B cell (primary cell): ENCODE data around the gene MOK. TPM values are rescaled to one million over a fixed set of nuclear protein-coding genes. Genes with fewer than 3 reads are reported as not detected.
"Not testable (repeated sequence)": the region's sequence is repeated elsewhere in the genome, so short reads cannot be mapped to it uniquely, and the experiment has no call there.

Experiments
- ATAC-seq: fragments of 200-7000 bp; cut with Tn5 transposase; one replicate; pipeline ENCODE4 v1.10.0; 2021; ENCODE audit warnings: low read depth, mild to moderate bottlenecking, moderate number of reproducible peaks, moderate library complexity
- CTCF ChIA-PET: fragments of 350-600 bp; sonication (Branson Sonifier 250); formaldehyde crosslinking; loops from one replicate; lab custom pipeline; 2021; ENCODE audit warnings: antibody characterized with exemption, inconsistent platforms; lab: Charles Lee
- POLR2A ChIA-PET: fragments of 350-600 bp; sonication (Branson Sonifier 250); formaldehyde crosslinking; loops from one replicate; lab custom pipeline; 2021; ENCODE audit warnings: antibody characterized with exemption; lab: Charles Lee
- DNase-seq: peaks from one replicate; pipeline ENCODE4 v3.0.0; 2013
- H2AFZ ChIP-seq: 2 replicates; pipeline ENCODE4 v1.6.1; 2012; ENCODE audit warnings: mild to moderate bottlenecking, low read depth, low read length; ENCODE audit not compliant: insufficient read depth, poor library complexity, severe bottlenecking
- H3K27ac ChIP-seq, 2 donors: 1 replicate in 1 of 2; 2 replicates in 1 of 2; pipeline ENCODE4 v1.5.1; 2012 to 2013; ENCODE audit warnings: low read length in 2 of 2, mild to moderate bottlenecking in 2 of 2, moderate library complexity in 1 of 2
- H3K27me3 ChIP-seq, 4 experiments: fragments of 200-600 bp in 1 of 4; sonication (generic) in 1 of 4; replicated peaks in 1 of 4; 1 replicate in 2 of 4; 2 replicates in 2 of 4; pipeline versions ENCODE4 v1.6.1 to v1.7.0; 2013 to 2016; ENCODE audit warnings: low read length in 3 of 4, mild to moderate bottlenecking in 2 of 4, mixed read lengths in 1 of 4, moderate library complexity in 1 of 4; ENCODE audit not compliant: insufficient read depth in 4 of 4, control insufficient read depth in 3 of 4; ENCODE audit errors: control extremely low read depth in 1 of 4
- H3K36me3 ChIP-seq, 2 experiments: replicated peaks in 1 of 2; 1 replicate in 1 of 2; 2 replicates in 1 of 2; pipeline versions ENCODE4 v1.6.1 to v1.7.1; 2013; ENCODE audit warnings: low read length in 1 of 2; ENCODE audit not compliant: insufficient read depth in 2 of 2, control insufficient read depth in 1 of 2; ENCODE audit errors: control extremely low read depth in 1 of 2, extremely low read depth in 1 of 2
- H3K4me1 ChIP-seq, 2 donors: fragments of 200-600 bp in 1 of 2; sonication (generic) in 1 of 2; 1 replicate in 1 of 2; 2 replicates in 1 of 2; pipeline versions ENCODE4 v1.5.1 to v1.6.1; 2013 to 2017; ENCODE audit warnings: low read length in 2 of 2; ENCODE audit not compliant: control insufficient read depth in 2 of 2, insufficient read depth in 2 of 2
- H3K4me2 ChIP-seq: replicated peaks from 2 replicates; pipeline ENCODE3; 2012; ENCODE audit warnings: mild to moderate bottlenecking, low read depth, low read length; ENCODE audit not compliant: poor library complexity, severe bottlenecking
- H3K4me3 ChIP-seq, 5 experiments: fragments of 200-600 bp in 1 of 5; sonication (generic) in 1 of 5; 1 replicate in 3 of 5; 2 replicates in 2 of 5; pipeline versions ENCODE4 v1.5.1 to v1.7.0; 2011 to 2016; ENCODE audit warnings: low read length in 4 of 5, mild to moderate bottlenecking in 4 of 5, low read depth in 2 of 5, control low read depth in 1 of 5, moderate library complexity in 1 of 5; ENCODE audit not compliant: insufficient read depth in 1 of 5; ENCODE audit errors: control extremely low read depth in 1 of 5, extremely low read depth in 1 of 5
- H3K79me2 ChIP-seq: fragments of 200-600 bp; sonication (generic); one replicate; pipeline ENCODE4 v1.6.0; 2016; ENCODE audit warnings: low read length; ENCODE audit not compliant: control insufficient read depth, insufficient read depth
- H3K9ac ChIP-seq: fragments of 200-600 bp; sonication (generic); 2 replicates; pipeline ENCODE4 v1.6.1; 2017; ENCODE audit warnings: mild to moderate bottlenecking, low read length, moderate library complexity
- H3K9me3 ChIP-seq, 3 donors: one replicate each; pipeline versions ENCODE4 v1.6.1 to v1.7.1; 2013; ENCODE audit warnings: low read length in 2 of 3; ENCODE audit not compliant: control insufficient read depth in 2 of 3, insufficient read depth in 1 of 3; ENCODE audit errors: control extremely low read depth in 1 of 3
- H4K20me1 ChIP-seq: 2 replicates; pipeline ENCODE4 v1.6.0; 2012; ENCODE audit warnings: mild to moderate bottlenecking, low read length; ENCODE audit not compliant: insufficient read depth, control insufficient read depth, poor library complexity, severe bottlenecking
- H3K27ac Mint-ChIP-seq: one replicate; pipeline ENCODE4 v1.8.0; 2021; ENCODE audit warnings: mixed read lengths
- H3K27me3 Mint-ChIP-seq: one replicate; pipeline ENCODE4 v1.8.0; 2021; ENCODE audit warnings: mixed read lengths
- H3K4me1 Mint-ChIP-seq: one replicate; pipeline ENCODE4 v1.8.0; 2021; ENCODE audit warnings: mixed read lengths
- H3K4me3 Mint-ChIP-seq: one replicate; pipeline ENCODE4 v1.8.0; 2021; ENCODE audit warnings: mixed read lengths
- H3K9me3 Mint-ChIP-seq: one replicate; pipeline ENCODE4 v1.8.0; 2022; ENCODE audit warnings: mixed read lengths; ENCODE audit not compliant: insufficient read depth
- EZH2 ChIP-seq: IDR thresholded peaks from 2 replicates; pipeline ENCODE4 v1.6.1; 2012; ENCODE audit warnings: borderline replicate concordance, low read depth, mild to moderate bottlenecking, moderate library complexity, low read length; ENCODE audit not compliant: insufficient read depth, poor library complexity, severe bottlenecking
- WGBS: methylation state at CpG from one replicate; pipeline ENCODE4 v1.1.5; 2013; ENCODE audit warnings: missing lambda C conversion rate; ENCODE audit not compliant: insufficient coverage; 5-methylcytosine and 5-hydroxymethylcytosine counted together
- intact Hi-C: fragments of 100-400 bp; cut with micrococcal nuclease; formaldehyde crosslinking; loops from one replicate; pipeline ENCODE4 v1.10.0; 2022
- polyA plus RNA-seq: library from polyadenylated mRNA; depleted of rRNA; stranded (reverse); fragments of >200 nt; gene quantifications from 2 replicates; pipeline ENCODE4 v1.2.3, GENCODE V29; 2012
- total RNA-seq, 2 donors: library from RNA; stranded (reverse); fragments of 120-200 nt in 1 of 2; gene quantifications; 1 replicate in 1 of 2; 2 replicates in 1 of 2; pipeline versions ENCODE4 v1.2.3 to v1.2.4, GENCODE V29; 2013 to 2022
- TF ChIP-seq, protein P1 (sequence below): fragments of 200-600 bp; IDR thresholded peaks from one replicate; pipeline ENCODE4 v1.8.0; 2022; ENCODE audit warnings: antibody characterized with exemption, mild to moderate bottlenecking

The MOK gene
- total and polyA plus RNA-seq, 2 donors (not counting 1 experiment from before 2014, with no cell fraction given): 1.2 to 3.0 TPM

DNA sequence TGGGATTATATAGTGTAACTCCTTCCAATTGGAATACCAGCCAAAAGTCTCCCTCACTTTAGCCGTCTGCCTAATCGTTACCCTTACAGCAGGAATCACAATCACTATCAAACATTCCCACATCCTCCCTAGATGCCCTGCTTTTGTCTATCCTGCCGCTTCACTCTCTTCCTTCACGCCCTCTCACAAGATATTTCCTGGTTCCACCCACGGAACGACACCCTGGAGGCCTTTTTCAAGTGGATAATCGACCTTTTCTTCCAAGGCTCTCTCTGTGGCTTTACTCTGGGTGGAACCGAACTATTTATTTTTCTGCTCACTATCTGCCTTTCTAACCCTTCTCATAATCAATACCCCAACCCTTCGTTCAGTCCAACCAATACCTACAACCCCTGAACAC, 58.9 kb downstream of the MOK start:
- no peaks in the 10 kb centered on the region for H3K4me1 Mint-ChIP-seq
- Histone ChIP-seq H4K20me1 (no peaks in the 10 kb centered on the region), H3K27ac (no peak overlapping the region), H2AFZ (no peak overlapping the region), H3K9ac (no peak overlapping the region), H3K79me2 (no peaks in the 10 kb centered on the region), H3K4me1 (no peaks in the 10 kb centered on the region), H3K9me3 (peaks cover 0 to 6% (median 0%) of the 10 kb centered on the region in 3 donors), H3K27me3 (no peaks in the 10 kb centered on the region), H3K4me2 (no peak overlapping the region), H3K4me3 (no peak overlapping the region), H3K36me3 (no peaks in the 10 kb centered on the region)
- H3K27ac Mint-ChIP-seq: no peak overlapping the region
- ChIA-PET POLR2A (no interaction called here), CTCF (no interaction called here)
- H3K9me3 Mint-ChIP-seq: no peaks in the 10 kb centered on the region
- H3K4me3 Mint-ChIP-seq: no peak overlapping the region
- intact Hi-C loops: no loop called here
- DNase-seq (no peak), ATAC-seq (no peak)
- WGBS: 86% methylated on average over 9 of the region's 9 CpGs
- H3K27me3 Mint-ChIP-seq: no peaks in the 10 kb centered on the region
- TF ChIP-seq EZH2: no peak
- TF ChIP-seq, protein P1, sequence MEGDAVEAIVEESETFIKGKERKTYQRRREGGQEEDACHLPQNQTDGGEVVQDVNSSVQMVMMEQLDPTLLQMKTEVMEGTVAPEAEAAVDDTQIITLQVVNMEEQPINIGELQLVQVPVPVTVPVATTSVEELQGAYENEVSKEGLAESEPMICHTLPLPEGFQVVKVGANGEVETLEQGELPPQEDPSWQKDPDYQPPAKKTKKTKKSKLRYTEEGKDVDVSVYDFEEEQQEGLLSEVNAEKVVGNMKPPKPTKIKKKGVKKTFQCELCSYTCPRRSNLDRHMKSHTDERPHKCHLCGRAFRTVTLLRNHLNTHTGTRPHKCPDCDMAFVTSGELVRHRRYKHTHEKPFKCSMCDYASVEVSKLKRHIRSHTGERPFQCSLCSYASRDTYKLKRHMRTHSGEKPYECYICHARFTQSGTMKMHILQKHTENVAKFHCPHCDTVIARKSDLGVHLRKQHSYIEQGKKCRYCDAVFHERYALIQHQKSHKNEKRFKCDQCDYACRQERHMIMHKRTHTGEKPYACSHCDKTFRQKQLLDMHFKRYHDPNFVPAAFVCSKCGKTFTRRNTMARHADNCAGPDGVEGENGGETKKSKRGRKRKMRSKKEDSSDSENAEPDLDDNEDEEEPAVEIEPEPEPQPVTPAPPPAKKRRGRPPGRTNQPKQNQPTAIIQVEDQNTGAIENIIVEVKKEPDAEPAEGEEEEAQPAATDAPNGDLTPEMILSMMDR: no peak

DNA sequence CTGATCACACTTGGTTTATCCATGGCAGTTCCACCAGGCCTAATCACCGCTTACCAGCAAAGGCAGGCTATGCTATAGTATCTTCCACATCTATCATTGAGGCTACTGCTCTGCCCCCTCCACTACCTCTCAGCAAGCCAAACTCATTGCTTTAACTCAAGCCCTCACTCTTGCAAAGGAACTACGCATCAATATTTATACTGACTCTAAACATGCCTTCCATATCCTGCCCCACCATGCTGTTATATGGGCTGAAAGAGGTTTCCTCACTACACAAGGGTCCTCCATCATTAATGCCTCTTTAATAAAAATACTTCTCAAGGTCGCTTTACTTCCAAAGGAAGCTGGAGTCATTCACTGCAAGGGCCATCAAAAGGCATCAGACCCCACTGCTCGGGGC, 61.2 kb downstream of the MOK start:
- CTCF ChIA-PET, H3K9me3 ChIP-seq, H3K4me2 ChIP-seq, intact Hi-C loops, ATAC-seq, H3K27ac Mint-ChIP-seq, H3K9ac ChIP-seq, H3K4me3 ChIP-seq, H3K79me2 ChIP-seq, H4K20me1 ChIP-seq, DNase-seq, H3K4me1 ChIP-seq, H3K9me3 Mint-ChIP-seq, H3K36me3 ChIP-seq, H3K4me3 Mint-ChIP-seq, H2AFZ ChIP-seq, H3K27ac ChIP-seq, H3K27me3 ChIP-seq, POLR2A ChIA-PET, H3K4me1 Mint-ChIP-seq, H3K27me3 Mint-ChIP-seq: not testable (repeated sequence)
- WGBS: 97% methylated on average over 4 of the region's 4 CpGs
